Choroid plexus epithelial cell (primary cell): ENCODE data around the gene TMEM217.
"Not testable (repeated sequence)": the region's sequence is repeated elsewhere in the genome, so short reads cannot be mapped to it uniquely, and the experiment has no call there.

Experiments
- DNase-seq: peaks from one replicate; pipeline ENCODE4 v3.0.0-alpha.2; 2010; ENCODE audit warnings: low read depth
- H3K4me3 ChIP-seq: 2 replicates; pipeline ENCODE4 v1.5.1; 2011; ENCODE audit warnings: low read depth, mild to moderate bottlenecking, control low read depth, low read length, moderate library complexity
- CTCF ChIP-seq: conservative IDR thresholded peaks from 2 replicates; pipeline ENCODE4 v1.5.1; 2011; ENCODE audit warnings: low read depth, mild to moderate bottlenecking, control low read depth, inconsistent platforms, low read length, moderate library complexity

TMEM217 gene

DNA sequence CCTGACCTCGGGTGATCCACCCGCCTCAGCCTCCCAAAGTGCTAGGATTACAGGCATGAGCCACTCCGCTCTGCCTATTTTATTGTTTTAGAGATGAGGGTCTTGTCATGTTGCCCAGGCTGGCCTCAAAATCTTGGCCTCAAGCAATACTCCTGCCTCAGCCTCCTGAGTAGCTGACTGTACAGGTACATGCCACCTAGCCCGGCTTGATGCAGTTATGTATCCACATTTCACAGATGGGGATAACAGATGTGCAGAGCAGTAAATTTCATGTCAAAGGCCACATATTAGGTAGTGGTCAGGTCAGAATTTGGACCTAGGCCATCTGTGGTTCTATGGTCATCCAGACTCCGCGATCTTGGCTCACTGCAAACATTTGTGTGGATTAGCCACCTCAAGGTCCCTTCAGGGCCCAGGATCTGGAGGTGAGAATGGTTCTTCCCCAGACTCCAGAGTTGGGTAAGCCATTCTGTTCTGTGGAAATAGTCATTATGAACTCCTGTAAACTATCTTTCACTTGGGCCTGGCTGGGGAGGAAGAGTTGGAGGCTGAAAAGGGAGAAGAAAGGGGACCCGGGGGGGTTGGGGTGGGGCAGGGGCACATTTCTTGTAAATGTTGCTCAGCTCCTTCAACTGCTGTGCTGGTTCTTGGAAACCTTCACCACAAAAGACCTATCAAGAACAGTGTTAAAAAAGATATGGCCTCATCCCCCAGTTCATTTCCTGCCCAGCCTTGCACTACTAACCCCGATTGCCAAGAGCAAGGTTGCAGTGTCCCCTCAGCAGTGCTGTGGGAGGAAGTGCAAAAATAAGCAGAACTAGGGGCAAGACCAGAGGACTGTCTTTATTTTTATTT lies 75.0 kb downstream of the TMEM217 start:
- H3K4me3 ChIP-seq = no peak overlapping the region
- no peak for TF ChIP-seq CTCF
- no peak for DNase-seq

DNA sequence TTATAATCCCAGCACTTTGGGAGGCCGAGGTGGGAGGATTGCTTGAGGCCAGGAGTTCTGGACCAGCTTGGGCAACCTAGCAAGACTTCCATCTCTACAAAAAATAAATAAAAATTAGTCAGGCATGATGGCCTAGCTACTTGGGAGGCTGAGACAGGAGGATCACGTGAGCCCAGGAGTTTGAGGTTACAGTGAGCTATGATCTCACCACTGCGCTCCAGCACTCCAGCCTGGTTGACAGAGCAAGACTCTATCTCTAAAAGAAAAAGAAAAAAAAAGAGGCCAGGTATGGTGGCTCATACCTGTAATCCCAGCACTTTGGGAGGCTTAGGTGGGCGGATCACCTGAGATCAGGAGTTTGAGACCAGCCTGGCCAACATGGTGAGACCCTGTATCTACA lies 77.3 kb downstream of the TMEM217 start:
- not testable (repeated sequence) for H3K4me3 ChIP-seq, DNase-seq

GRCh38 chr6:37180075-37180474 lies 77.9 kb downstream of the TMEM217 start:
- no peak for DNase-seq
- no peak overlapping the region for H3K4me3 ChIP-seq
- TF ChIP-seq CTCF = no peak

DNA sequence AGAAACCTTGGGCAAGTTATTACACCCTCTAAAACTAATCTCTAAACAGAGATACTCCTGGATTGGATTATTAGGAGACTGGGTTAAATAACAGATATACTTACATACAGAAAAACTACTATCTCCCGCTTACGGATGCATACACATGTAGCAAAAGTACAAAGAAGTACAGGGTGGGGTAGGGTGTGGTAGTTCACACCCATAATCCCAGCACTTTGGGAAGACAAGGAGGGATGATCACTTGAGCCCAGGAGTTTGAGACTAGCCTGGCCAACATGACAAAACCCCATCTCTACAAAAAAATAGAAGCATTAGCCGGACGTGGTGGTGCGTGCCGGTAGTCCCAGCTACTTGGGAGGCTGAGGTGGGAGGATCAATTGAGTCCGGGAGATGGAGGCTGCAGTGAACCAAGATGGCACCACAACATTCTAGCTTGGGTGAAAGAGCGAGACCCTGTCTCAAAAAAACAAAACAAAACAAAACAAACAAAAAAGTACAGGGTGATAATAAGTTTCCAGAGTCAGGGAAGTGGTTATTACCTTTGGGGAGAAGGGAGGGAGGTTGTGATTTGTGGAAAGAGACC lies 79.9 kb downstream of the TMEM217 start:
- H3K4me3 ChIP-seq = no peak overlapping the region

DNA sequence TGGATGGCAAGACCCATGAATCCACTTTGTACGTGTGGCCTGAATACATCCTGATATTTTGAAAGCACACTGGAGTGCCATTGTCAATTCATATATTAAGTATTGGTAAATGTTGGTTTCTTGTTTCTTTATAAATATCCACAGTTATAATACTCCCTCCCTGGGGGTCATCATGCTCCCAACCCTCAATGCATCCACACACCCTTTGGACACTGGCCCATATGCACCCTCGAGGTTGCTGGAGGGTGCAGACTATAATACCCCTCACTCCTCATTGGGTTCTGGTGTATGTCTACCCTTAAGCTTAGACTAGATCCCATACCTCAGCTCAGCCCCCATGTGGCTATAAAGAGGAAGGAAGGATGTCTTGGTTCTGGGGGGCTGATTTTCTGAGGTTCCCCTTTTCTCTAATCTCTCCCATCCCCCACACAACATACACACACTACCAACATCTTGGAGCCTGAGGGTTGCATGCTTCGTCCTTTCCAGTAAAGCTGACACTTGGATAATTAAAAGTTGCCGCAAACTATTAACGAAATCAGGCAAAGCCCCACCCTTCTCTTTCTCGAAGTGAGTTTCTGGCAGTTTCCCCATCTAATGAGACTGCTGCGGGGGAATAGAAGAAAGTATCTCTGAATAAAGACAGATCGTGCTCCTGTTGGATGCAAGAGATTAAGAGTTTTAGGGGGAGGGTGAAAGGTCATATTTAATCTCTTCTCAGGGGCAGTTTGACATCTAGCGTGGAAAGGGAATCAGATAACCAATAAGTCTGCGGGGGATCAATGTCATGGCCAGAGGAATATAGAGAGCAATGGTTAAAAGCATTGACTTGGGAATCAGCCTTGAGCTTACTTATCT lies 80.6 kb downstream of the TMEM217 start:
- DNase-seq = no peak
- no peak overlapping the region for H3K4me3 ChIP-seq
- peak; percentile 10 for TF ChIP-seq CTCF

More for the DNA sequence above, 79.9 kb downstream of the TMEM217 start:
- no peak for TF ChIP-seq CTCF
- DNase-seq = no peak

DNA sequence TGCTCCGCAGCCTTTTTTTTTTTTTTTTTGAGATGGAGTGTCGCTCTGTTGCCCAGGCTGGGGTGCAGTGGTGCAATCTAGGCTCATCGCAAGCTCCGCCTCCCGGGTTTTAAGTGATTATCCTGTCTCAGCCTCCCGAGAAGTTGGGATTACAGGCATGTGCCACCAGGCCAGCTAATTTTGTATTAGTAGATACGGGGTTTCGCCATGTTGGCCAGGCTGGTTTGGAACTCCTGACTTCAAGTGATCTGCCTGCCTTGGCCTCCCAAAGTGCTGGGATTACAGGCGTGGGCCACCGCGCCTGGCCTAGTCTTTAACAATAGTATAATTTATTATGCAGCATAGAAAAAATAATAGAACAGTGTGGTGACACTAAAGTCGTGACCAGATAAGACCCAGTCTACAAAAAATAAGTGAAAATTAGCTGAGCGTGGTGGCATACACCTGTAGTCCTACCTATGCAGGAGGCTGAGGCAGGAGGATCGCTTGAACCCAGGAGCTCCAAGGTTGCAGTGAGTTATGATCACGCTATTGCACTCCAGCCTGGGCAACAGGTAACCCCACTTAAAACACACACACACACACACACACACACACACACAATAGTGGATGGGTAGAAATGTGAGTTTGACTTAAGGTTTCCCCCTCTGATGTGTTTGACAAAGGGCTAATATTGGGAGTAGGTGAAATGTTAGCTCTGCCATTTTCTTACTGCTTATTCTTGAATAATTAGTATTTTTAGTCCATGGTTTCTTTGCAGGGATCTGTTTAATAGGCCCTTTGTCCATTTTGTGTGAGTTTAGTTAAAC lies 81.5 kb downstream of the TMEM217 start:
- no peak overlapping the region for H3K4me3 ChIP-seq
- no peak for DNase-seq
- TF ChIP-seq CTCF = no peak
